Measurements from ENCODE around the gene CLSTN2. TPM values are rescaled to one million over a fixed set of nuclear protein-coding genes. Genes with fewer than 3 reads are reported as not detected.
A peak's percentile ranks its signal among the peaks of the same experiment; 100 is the strongest.

CLSTN2 gene
- total and polyA plus RNA-seq, 2 of the 8 experiments (the other 6 are each of a cell fraction or from before 2014, with no cell fraction given) = 0.39 to 0.52 TPM

DNA sequence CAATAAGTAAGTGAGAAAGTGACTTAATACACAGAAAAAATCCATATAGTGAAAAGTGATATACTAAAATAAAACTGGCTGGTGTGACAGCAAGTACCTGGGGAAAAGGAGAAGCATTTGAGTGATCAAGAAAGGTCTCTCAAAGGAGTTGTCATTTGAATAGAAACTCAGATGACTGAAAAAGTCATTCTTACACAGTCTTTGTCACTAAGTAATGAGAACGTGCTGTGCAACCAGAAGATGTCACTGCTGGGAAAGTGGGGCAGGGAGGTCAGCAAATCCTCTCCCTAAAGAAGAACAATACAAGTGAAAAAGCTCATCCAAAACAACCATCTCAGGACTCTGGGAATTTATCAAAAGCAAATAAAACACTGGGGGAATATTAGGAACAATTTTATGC lies 425.3 kb downstream of the CLSTN2 start:
- Histone ChIP-seq H2BK120ac (replicated peaks; ENCODE audit: low read depth, low read length) (no peak overlapping the region), H3K9me3 (ENCODE audit: insufficient read depth in 2 of 2, low read depth in 1 of 2, low read length in 1 of 2) (no peaks in the 10 kb centered on the region), H2AFZ (ENCODE audit: low read length) (no peak overlapping the region), H4K8ac (ENCODE audit: extremely low read depth, insufficient read depth, low read length) (no peak overlapping the region), H3K23ac (ENCODE audit: insufficient read length) (no peak overlapping the region), H2BK5ac (ENCODE audit: low read depth, low read length) (no peak overlapping the region), H3K56ac (replicated peaks; ENCODE audit: insufficient read length, low read depth, low read length) (no peak overlapping the region), H3K4me3 (ENCODE audit: extremely low read depth in 1 of 4, insufficient read depth in 2 of 4, low read depth in 3 of 4, low read length in 4 of 4) (no peak overlapping the region), H3K18ac (ENCODE audit: extremely low read depth, low read length) (no peak overlapping the region), H2BK20ac (ENCODE audit: low read length) (no peak overlapping the region), H3K4me2 (ENCODE audit: insufficient read depth in 1 of 2, low read depth in 2 of 2, low read length in 2 of 2) (no peak overlapping the region), H2BK15ac (ENCODE audit: low read length) (no peak overlapping the region), H4K20me1 (replicated peaks in 1 of 2; ENCODE audit: control insufficient read depth in 1 of 2, insufficient read depth in 2 of 2, low read length in 2 of 2) (no peaks in the 10 kb centered on the region), H3K4ac (replicated peaks; ENCODE audit: insufficient read length, low read depth, low read length) (no peak overlapping the region), H3K27ac (ENCODE audit: low read depth, low read length) (no peak overlapping the region), H3K27me3 (replicated peaks in 1 of 4; ENCODE audit: control insufficient read depth in 3 of 4, extremely low read depth in 1 of 4, insufficient read depth in 3 of 4, low read length in 3 of 4) (no peaks in the 10 kb centered on the region), H4K5ac (ENCODE audit: insufficient read length, low read depth, low read length) (no peak overlapping the region), H2BK12ac (ENCODE audit: low read depth, low read length) (no peak overlapping the region), H3K79me1 (ENCODE audit: low read depth, low read length) (no peaks in the 10 kb centered on the region), H3K4me1 (replicated peaks in 1 of 4; ENCODE audit: control insufficient read depth in 3 of 4, insufficient read depth in 4 of 4, low read length in 3 of 4) (peaks cover 0 to 3% (median 0%) of the 10 kb centered on the region in 4 experiments; a peak in 1 of 7 replicates), H3K23me2 (ENCODE audit: low read depth, low read length) (no peaks in the 10 kb centered on the region), H3K14ac (ENCODE audit: insufficient read length) (no peak overlapping the region), H3K79me2 (ENCODE audit: control insufficient read depth in 1 of 2, insufficient read depth in 2 of 2, low read length in 2 of 2) (no peaks in the 10 kb centered on the region), H3K9ac (replicated peaks in 1 of 4; ENCODE audit: extremely low read depth in 1 of 4, low read depth in 3 of 4, low read length in 3 of 4) (no peak overlapping the region), H4K91ac (replicated peaks; ENCODE audit: insufficient read length, low read length) (no peak overlapping the region), H2AK5ac (ENCODE audit: low read depth, low read length) (no peak overlapping the region), H3K36me3 (ENCODE audit: control insufficient read depth in 2 of 4, insufficient read depth in 4 of 4, low read length in 3 of 4) (no peaks in the 10 kb centered on the region)
- no peak for TF ChIP-seq PHF8 (conservative IDR thresholded peaks at IDR 0.05; ENCODE audit: low read depth, low read length)
- TF ChIP-seq POLR2A (IDR thresholded peaks at IDR 0.05; ENCODE audit: control extremely low read depth in 1 of 2, low read depth in 2 of 2, low read length in 2 of 2) = no peak
- TF ChIP-seq POU5F1 (IDR thresholded peaks at IDR 0.05; ENCODE audit: low read depth, low read length) = no peak
- TF ChIP-seq, protein P1, sequence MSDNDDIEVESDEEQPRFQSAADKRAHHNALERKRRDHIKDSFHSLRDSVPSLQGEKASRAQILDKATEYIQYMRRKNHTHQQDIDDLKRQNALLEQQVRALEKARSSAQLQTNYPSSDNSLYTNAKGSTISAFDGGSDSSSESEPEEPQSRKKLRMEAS (IDR thresholded peaks at IDR 0.05) = no peak
- TF ChIP-seq, protein P2, sequence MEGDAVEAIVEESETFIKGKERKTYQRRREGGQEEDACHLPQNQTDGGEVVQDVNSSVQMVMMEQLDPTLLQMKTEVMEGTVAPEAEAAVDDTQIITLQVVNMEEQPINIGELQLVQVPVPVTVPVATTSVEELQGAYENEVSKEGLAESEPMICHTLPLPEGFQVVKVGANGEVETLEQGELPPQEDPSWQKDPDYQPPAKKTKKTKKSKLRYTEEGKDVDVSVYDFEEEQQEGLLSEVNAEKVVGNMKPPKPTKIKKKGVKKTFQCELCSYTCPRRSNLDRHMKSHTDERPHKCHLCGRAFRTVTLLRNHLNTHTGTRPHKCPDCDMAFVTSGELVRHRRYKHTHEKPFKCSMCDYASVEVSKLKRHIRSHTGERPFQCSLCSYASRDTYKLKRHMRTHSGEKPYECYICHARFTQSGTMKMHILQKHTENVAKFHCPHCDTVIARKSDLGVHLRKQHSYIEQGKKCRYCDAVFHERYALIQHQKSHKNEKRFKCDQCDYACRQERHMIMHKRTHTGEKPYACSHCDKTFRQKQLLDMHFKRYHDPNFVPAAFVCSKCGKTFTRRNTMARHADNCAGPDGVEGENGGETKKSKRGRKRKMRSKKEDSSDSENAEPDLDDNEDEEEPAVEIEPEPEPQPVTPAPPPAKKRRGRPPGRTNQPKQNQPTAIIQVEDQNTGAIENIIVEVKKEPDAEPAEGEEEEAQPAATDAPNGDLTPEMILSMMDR (IDR thresholded peaks at IDR 0.05; ENCODE audit: control extremely low read depth in 1 of 3, insufficient read depth in 1 of 3, low read depth in 1 of 3, low read length in 3 of 3) = peak in 1 of 3 experiments; percentile 10; a peak in 1 of 4 replicates
- peak; percentile 37 to 38; a peak in 3 of 4 replicates for TF ChIP-seq RAD21 (IDR thresholded peaks at IDR 0.05 in 1 of 2, conservative IDR thresholded peaks at IDR 0.05 in 1 of 2; ENCODE audit: low read depth in 2 of 2, low read length in 2 of 2)
- FAIRE-seq (no peak), DNase-seq (ENCODE audit: low read depth in 1 of 2, low spot score in 2 of 2) (no peak)
- ChIA-PET POLR2A (ENCODE audit: partially characterized antibody) (no interaction called here), CTCF (ENCODE audit: partially characterized antibody) (interaction anchor here (0.6 to 1.6 kb wide), 3 partner anchors 8 to 208 kb away, joined by 3 to 5 read pairs (median 4); no protein-coding TSS in a partner anchor)
- WGBS, 2 experiments (ENCODE audit: extremely low coverage in 1 of 2, insufficient coverage in 1 of 2, insufficient read length in 1 of 2, insufficient replicate concordance in 2 of 2, low coverage in 1 of 2, low lambda C conversion rate in 2 of 2, missing lambda C conversion rate in 1 of 2) = 50% methylated on average over 1 of the region's 1 CpG; no CpG with 5 or more reads in 1 of the 2 experiments

Measured in H1 (cell line).